ENCODE results near the gene RASGRF1.

The RASGRF1 gene

GRCh38 chr15:79034284-79034683 lies 56.3 kb downstream of the RASGRF1 start:
- peaks cover 6% of the 10 kb centered on the region for H3K27me3 ChIP-seq (ENCODE audit: insufficient read depth, poor library complexity, severe bottlenecking)
- H3K4me3 ChIP-seq (replicated peaks; ENCODE audit: insufficient read depth, low read length), result no peak overlapping the region
- TF ChIP-seq POLR2AphosphoS5 (IDR thresholded peaks at IDR 0.05; ENCODE audit: low read depth) (no peak), REST (IDR thresholded peaks at IDR 0.05; ENCODE audit: insufficient replicate concordance, low read depth) (no peak), SPI1 (IDR thresholded peaks at IDR 0.05; ENCODE audit: borderline replicate concordance, low read depth) (no peak), CTCF (IDR thresholded peaks at IDR 0.05; ENCODE audit: insufficient read depth, low read length) (no peak), GABPA (IDR thresholded peaks at IDR 0.05; ENCODE audit: low read depth) (no peak)
- no peak overlapping the region for H3K27ac ChIP-seq (replicated peaks)
- no peak for DNase-seq (ENCODE audit: low read depth in 1 of 2, low spot score in 1 of 2)

- TF ChIP-seq SPI1 (IDR thresholded peaks at IDR 0.05; ENCODE audit: borderline replicate concordance, low read depth), result no peak
- no peak for TF ChIP-seq GABPA (IDR thresholded peaks at IDR 0.05; ENCODE audit: low read depth)
- TF ChIP-seq POLR2AphosphoS5 (IDR thresholded peaks at IDR 0.05; ENCODE audit: low read depth), result no peak
- TF ChIP-seq CTCF (IDR thresholded peaks at IDR 0.05; ENCODE audit: insufficient read depth, low read length), result no peak
- TF ChIP-seq REST (IDR thresholded peaks at IDR 0.05; ENCODE audit: insufficient replicate concordance, low read depth), result no peak
- DNase-seq (ENCODE audit: low read depth in 1 of 2, low spot score in 1 of 2), result no peak
- no peak overlapping the region for H3K4me3 ChIP-seq (replicated peaks; ENCODE audit: insufficient read depth, low read length)
- H3K27me3 ChIP-seq (ENCODE audit: insufficient read depth, poor library complexity, severe bottlenecking), result peaks cover 2% of the 10 kb centered on the region
- H3K27ac ChIP-seq (replicated peaks), result no peak overlapping the region
These were observed 57.9 kb downstream of the RASGRF1 start for GRCh38 chr15:79032656-79033055.

GRCh38 chr15:79031821-79032220 lies 58.8 kb downstream of the RASGRF1 start:
- no peak overlapping the region for H3K27ac ChIP-seq (replicated peaks)
- peaks cover 2% of the 10 kb centered on the region for H3K27me3 ChIP-seq (ENCODE audit: insufficient read depth, poor library complexity, severe bottlenecking)
- TF ChIP-seq CTCF (IDR thresholded peaks at IDR 0.05; ENCODE audit: insufficient read depth, low read length) (no peak), REST (IDR thresholded peaks at IDR 0.05; ENCODE audit: insufficient replicate concordance, low read depth) (no peak), GABPA (IDR thresholded peaks at IDR 0.05; ENCODE audit: low read depth) (no peak), POLR2AphosphoS5 (IDR thresholded peaks at IDR 0.05; ENCODE audit: low read depth) (no peak), SPI1 (IDR thresholded peaks at IDR 0.05; ENCODE audit: borderline replicate concordance, low read depth) (no peak)
- no peak for DNase-seq (ENCODE audit: low read depth in 1 of 2, low spot score in 1 of 2)
- no peak overlapping the region for H3K4me3 ChIP-seq (replicated peaks; ENCODE audit: insufficient read depth, low read length)
